HG03025 (cell line): ENCODE data around the gene RIC8A.
"Not testable (repeated sequence)": the region's sequence is repeated elsewhere in the genome, so short reads cannot be mapped to it uniquely, and the experiment has no call there.

Experiments used
- ATAC-seq: cut with Tn5 transposase; IDR thresholded peaks from one replicate; pipeline ENCODE4 v1.9.1; 2021; ENCODE audit warnings: mild to moderate bottlenecking, moderate library complexity; ENCODE audit not compliant: unreplicated experiment, low FRiP score

RIC8A gene

DNA sequence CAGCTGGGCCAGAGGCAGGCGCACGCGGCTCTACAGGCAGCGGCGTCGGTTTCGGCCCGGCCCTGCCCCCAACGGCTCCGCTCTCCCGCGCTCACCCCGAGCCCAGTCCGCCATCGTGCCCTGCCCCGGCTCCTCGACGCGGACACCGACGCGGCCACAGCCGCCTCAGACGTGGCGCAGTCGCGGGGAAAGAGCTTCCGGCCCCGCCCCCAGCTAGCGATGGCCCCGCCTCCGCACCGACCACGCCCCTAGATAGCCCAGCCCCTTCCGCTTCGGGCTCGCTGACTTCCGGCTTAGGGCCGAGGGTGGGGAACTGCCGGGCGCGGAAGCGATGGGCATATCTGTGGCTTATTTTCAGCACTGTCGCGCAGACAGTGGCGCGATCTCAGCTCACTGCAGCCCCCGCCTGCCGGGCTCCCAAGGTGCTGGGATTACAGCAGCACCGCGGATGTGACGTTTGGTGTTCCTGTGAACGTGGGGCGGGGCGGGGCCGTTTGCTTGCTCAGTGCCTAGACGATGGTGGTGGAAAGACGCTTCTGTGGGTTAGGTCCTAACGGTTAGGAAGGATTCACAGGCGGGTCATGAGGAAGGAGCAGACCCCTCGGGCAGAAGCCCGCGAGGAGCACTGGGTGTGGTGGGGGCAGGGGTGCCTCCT is at the start of gene RIC8A, which contains the start of gene BET1L:
Gene RIC8A (plus strand): TSS at position 501 of the 655 bp plus-strand sequence. CDS start 1,147 bp downstream, outside the sequence.
Gene BET1L (minus strand): TSS at position 192 of the 655 bp plus-strand sequence. CDS start 78 bp downstream, at position 114.
- peak; percentile 69 for ATAC-seq

DNA sequence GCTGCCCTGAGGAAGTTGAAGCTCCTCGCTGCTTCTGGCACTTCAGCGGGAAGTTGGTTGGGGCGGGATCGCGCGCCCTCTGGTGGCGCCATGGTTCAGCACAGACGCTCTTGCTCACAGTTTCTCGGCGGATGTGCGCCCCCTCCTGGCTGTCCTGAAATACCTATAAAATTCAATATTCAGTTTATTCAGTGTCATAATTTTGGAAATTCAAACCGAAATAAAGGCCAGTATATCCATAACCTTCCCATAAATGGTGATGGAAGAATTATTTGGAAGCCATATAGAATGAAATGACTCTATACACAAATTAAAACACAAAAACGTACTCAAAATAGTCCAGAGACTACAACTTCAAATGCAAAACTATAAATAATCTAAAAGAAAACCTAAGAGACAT is 27.3 kb upstream of the RIC8A start:
- ATAC-seq, result not testable (repeated sequence)

DNA sequence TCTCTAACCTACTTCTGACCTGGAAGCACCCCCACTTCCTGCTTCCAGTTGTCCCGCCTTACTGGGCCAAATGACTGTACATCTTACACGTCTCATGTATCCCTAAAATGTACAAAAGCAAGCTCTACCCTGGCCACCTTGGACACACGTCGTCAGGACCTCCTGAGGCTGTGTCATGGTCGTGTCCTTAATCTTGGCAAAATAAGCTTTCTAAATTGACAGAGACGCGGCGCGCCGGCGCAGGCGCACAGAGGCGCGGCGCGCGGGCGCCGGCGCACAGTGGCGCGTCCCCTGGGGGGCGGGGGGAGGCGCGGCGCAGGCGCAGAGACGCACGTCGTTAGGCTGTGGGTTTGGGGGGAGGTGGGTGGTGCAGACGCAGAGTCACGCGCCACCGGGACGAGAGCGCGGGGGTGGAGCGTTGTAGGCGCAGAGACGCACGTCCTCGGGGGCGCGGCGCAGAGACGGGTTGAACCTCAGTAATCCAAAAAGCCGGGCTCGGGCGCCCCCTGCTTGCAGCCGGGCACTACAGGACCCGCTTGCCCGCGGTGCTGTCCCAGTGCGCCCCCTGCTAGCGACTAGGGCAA is 18.2 kb upstream of the RIC8A start:
- ATAC-seq, result peak; percentile 25

GRCh38 chr11:189843-190311 is 17.6 kb upstream of the RIC8A start:
- peak; percentile 54 for ATAC-seq

GRCh38 chr11:190546-190945 is 17.0 kb upstream of the RIC8A start:
- ATAC-seq, result not testable (repeated sequence)

- not testable (repeated sequence) for ATAC-seq
Measured at GRCh38 chr11:191490-192478, 15.7 kb upstream of the RIC8A start.

DNA sequence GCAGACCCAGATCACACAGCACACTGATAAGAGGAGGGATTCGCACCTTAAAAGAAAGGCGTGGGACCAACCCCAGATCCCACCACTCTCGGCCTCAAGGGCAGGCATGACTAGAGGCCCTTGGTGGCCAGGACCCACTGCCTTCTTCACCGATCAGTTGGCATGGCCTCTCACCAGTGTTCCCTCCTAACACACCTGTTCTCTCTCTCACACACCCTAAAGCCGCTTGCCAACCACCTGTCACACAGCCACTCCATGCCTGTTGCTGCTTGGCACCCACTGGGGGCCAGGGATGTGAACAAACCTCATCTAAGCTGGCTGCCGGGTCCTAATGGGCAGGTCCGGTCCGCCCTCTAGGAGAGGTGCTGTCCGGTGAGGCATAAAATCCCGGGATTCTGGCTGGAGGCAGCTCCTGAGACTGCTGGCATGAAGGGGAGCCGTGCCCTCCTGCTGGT is 14.8 kb upstream of the RIC8A start, which contains the start of gene SCGB1C1:
Gene SCGB1C1 (plus strand): TSS at position 405 of the 455 bp plus-strand sequence. CDS start 22 bp downstream, at position 427.
- not testable (repeated sequence) for ATAC-seq

DNA sequence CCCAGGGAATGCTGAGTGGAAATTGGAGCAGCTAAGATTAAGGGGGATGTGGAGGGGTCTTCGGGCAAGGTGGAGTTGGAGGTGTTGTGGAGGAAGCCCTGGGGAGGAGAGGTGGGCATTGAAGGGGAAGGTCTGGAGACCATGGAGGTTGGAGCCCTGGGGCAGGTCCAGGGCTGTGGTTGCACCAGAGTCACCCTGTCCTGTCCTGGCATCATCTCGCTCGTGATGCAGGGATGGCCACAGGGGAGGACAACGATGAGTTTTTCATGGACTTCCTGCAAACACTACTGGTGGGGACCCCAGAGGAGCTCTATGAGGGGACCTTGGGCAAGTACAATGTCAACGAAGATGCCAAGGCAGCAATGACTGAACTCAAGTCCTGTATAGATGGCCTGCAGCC is 14.0 kb upstream of the RIC8A start:
- not testable (repeated sequence) for ATAC-seq

DNA sequence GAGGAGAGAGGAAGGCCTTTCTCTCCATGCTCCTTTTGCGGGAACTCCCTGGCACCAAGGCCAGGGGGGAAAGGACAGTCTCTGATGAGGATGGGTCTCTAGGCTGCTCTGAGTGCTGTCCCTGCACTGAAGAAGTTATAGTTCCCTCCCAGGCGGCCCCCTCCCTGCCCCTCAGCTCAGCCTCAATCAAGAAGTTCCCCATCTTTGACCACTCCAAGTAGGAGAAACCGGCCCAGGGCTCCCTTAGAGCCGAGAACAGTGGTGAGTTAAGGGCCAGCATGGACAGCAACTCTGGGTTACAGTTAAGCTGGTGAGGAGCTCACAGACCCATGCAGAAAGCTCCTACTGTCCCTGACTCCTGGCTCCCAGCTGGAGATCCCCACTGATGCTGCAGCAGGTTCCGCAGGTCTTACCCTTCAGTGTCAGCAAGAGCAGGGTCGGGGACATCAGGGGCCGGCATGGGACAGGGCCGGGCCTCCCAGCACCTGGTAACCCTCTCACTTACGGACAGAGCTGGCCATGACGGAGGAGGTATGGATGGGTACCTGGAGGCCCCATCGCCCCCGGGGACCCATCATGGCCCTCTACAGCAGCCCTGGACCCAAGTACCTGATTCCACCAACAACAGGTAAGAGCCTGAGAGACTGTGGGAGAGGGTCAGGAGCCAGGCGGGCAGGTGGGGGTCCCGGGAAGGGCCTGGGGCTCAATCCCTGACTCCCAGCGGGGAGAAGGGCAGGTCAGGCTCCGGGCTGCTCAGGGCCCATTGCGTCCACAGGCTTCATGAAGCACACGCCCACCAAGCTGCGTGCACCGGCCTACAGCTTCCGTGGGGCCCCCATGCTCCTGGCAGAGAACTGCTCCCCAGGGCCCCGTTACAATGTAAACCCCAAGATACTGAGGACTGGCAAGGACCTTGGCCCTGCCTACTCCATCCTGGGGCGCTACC is 10.4 kb upstream of the RIC8A start:
- no peak for ATAC-seq

- no peak for ATAC-seq
Measured at GRCh38 chr11:197741-198235, 9.7 kb upstream of the RIC8A start.

DNA sequence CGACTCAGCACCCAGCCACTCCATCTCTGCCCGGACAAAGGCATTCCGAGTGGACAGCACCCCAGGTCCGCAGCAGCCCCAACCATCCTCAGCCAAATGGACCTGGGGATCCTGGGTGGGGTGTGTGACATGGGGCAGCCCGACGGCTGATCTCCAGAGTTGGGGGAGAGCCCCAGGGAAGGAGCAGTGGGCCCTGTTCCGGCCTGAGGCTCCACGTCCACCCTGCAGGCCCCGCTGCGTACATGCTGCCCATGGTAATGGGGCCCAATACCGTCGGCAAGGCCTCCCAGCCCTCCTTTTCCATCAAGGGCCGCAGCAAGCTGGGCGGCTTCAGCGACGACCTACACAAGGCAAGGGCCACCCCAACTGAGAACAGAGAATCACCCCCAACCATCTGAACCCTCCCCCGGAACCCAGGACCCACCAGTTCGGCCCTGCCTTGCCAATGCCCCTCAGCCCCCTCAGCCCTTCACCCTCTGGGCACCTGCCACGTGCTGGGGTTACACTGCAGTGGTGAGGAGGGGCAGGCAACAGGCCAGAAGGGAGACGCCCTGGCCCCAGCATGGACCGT is 9.2 kb upstream of the RIC8A start:
- ATAC-seq, result no peak

- no peak for ATAC-seq
Measured at GRCh38 chr11:199004-199581, 8.4 kb upstream of the RIC8A start.

- no peak for ATAC-seq
Measured at GRCh38 chr11:199782-200181, 7.7 kb upstream of the RIC8A start.

DNA sequence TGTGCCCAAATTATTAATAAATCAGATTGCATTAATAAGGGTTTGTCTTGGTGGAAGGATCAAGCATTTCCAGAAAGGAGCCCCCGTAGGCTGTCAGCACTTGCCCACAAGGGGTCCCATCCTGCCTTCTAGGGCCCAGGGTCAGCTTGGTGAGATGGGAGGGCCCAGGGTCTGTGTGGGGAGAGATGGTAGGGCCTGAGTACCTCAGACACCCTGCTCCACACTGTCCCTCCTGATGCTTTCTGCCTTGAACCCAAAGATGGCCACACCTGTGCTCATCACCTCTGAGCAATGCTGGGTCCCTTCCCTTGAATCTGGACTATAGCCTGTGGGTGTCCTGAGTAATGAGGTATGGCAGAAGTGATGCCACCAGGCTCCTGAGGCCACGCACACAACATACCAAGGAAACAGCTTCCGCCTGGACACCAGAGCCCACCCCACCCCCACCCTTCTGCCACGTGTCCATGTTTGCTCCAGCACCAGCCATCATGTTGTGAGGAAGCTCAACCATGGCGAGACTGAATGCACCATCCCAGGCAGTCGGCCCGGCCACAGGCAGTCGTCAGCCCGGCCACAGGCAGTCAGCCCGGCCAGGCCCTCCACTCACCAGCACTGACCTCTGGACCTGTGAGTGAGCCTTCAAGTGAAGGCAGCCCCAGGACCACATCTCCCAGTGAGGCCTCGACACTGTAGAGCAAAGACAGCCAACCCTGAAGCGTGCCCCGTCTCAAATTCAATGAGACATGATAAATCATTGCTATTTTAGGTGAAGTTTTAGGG is 7.1 kb upstream of the RIC8A start:
- no peak for ATAC-seq

- ATAC-seq, result no peak
Measured at GRCh38 chr11:201966-202365, 5.5 kb upstream of the RIC8A start.

DNA sequence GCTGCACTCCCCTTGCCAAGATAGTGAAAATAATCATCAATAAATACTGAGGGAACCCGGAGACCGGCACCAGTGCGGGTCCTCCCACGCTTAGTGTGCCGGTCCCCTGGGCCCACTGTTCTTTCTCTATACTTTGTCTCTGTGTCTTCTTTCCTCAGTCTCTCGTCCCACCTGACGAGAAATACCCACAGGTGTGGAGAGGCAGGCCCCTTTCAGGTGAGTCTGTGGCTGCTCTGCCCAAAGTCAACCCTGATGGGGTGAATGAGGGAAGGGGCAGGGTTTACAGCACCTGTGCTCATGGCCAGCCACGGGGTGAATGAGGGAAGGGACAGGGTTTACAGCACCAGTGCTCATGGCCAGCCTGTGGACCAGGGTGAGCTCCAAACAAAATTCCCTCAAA is 5.0 kb upstream of the RIC8A start:
- no peak for ATAC-seq

GRCh38 chr11:203056-203944 is 4.2 kb upstream of the RIC8A start:
- no peak for ATAC-seq
